SK-N-SH treated with all-trans-retinoic acid at 6 μM for 48 hours (cell line): ENCODE results near the gene GID4.

ENCODE experiments used
- ARNTL ChIP-seq: fragments of 450-650 bp; formaldehyde crosslinking; IDR thresholded peaks from 2 replicates; pipeline ENCODE4 v1.5.0; 2020; ENCODE audit warnings: low read depth, mild to moderate bottlenecking, moderate library complexity, borderline replicate concordance
- CSRNP3 ChIP-seq: fragments of 250-450 bp; sonication (Bioruptor Pico); IDR thresholded peaks from 2 replicates; pipeline ENCODE4 v1.5.1; 2021; ENCODE audit warnings: mild to moderate bottlenecking, moderate library complexity
- ESRRG ChIP-seq: fragments of 250-450 bp; sonication (Bioruptor Pico); IDR thresholded peaks from 2 replicates; pipeline ENCODE4 v1.6.1; 2021; ENCODE audit warnings: mild to moderate bottlenecking
- OSR1 ChIP-seq: fragments of 250-450 bp; sonication (Bioruptor Pico); IDR thresholded peaks from 2 replicates; pipeline ENCODE4 v1.8.0; 2022; ENCODE audit warnings: moderate library complexity, mild to moderate bottlenecking, inconsistent platforms
- SNAI2 ChIP-seq: fragments of 250-450 bp; sonication (Bioruptor Pico); IDR thresholded peaks from 2 replicates; pipeline ENCODE4 v1.5.0; 2020; ENCODE audit warnings: mild to moderate bottlenecking, moderate library complexity
- ZC3H10 ChIP-seq: fragments of 250-450 bp; sonication (Bioruptor Pico); IDR thresholded peaks from 2 replicates; pipeline ENCODE4 v1.5.1; 2021; ENCODE audit warnings: mild to moderate bottlenecking, moderate library complexity
- ZFP3 ChIP-seq: fragments of 250-450 bp; sonication (Bioruptor Pico); IDR thresholded peaks from 2 replicates; pipeline ENCODE4 v1.5.0; 2020; ENCODE audit warnings: mild to moderate bottlenecking, moderate library complexity
- ZFP30 ChIP-seq: fragments of 450-650 bp; formaldehyde crosslinking; IDR thresholded peaks from 2 replicates; pipeline ENCODE4 v1.5.0; 2022; ENCODE audit warnings: mild to moderate bottlenecking, moderate library complexity
- ZNF8 ChIP-seq: fragments of 450-650 bp; formaldehyde crosslinking; IDR thresholded peaks from 2 replicates; pipeline ENCODE4 v1.5.0; 2020; ENCODE audit warnings: mild to moderate bottlenecking, moderate library complexity
- TF ChIP-seq, protein P1 (sequence below): fragments of 250-450 bp; sonication (Bioruptor Pico); IDR thresholded peaks from 2 replicates; pipeline ENCODE4 v1.8.0; 2020; ENCODE audit warnings: mild to moderate bottlenecking, moderate library complexity, borderline replicate concordance

DNA sequence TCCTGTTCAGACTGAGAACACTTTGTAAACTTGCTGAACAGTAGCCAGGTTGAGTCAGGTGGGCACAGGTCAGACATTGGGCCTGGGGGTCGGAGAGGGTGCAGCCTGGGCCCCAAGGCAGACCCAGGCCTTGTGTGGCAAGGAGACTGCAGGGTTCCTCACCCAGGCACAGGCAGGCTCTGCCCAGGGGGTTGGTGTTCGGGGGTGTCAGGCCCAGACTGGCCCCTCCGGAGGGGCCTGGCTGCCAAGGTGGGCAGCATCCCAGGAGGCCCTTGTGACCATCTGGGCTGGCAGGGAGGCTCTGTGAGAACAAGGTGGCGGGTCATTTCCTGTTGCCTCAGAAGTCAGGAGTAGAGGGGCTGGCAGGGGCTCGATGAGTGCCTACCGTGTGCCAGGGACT, 68.8 kb downstream of the GID4 start:
- TF ChIP-seq ZC3H10 (CRISPR knock-in tag) (no peak), ESRRG (CRISPR knock-in tag) (no peak), OSR1 (CRISPR knock-in tag) (no peak), ZNF8 (CRISPR knock-in tag) (no peak), ZFP30 (no peak), CSRNP3 (CRISPR knock-in tag) (no peak), SNAI2 (CRISPR knock-in tag) (no peak), ZFP3 (CRISPR knock-in tag) (no peak), ARNTL (CRISPR knock-in tag) (no peak)
- TF ChIP-seq, protein P1, sequence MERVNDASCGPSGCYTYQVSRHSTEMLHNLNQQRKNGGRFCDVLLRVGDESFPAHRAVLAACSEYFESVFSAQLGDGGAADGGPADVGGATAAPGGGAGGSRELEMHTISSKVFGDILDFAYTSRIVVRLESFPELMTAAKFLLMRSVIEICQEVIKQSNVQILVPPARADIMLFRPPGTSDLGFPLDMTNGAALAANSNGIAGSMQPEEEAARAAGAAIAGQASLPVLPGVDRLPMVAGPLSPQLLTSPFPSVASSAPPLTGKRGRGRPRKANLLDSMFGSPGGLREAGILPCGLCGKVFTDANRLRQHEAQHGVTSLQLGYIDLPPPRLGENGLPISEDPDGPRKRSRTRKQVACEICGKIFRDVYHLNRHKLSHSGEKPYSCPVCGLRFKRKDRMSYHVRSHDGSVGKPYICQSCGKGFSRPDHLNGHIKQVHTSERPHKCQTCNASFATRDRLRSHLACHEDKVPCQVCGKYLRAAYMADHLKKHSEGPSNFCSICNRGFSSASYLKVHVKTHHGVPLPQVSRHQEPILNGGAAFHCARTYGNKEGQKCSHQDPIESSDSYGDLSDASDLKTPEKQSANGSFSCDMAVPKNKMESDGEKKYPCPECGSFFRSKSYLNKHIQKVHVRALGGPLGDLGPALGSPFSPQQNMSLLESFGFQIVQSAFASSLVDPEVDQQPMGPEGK (CRISPR knock-in tag), result no peak
